IPS-18a (cell line): Measurements from ENCODE around the gene MLLT6.
A peak's percentile ranks its signal among the peaks of the same experiment; 100 is the strongest.

Source experiments
- H3K27ac ChIP-seq: one replicate; pipeline ENCODE4 v1.5.1; 2013; ENCODE audit warnings: low read length
- H3K27me3 ChIP-seq: one replicate; pipeline ENCODE4 v1.6.1; 2013; ENCODE audit warnings: mild to moderate bottlenecking, low read length; ENCODE audit not compliant: control insufficient read depth, insufficient read depth
- H3K36me3 ChIP-seq: one replicate; pipeline ENCODE4 v1.6.1; 2013; ENCODE audit warnings: low read depth, low read length; ENCODE audit not compliant: control insufficient read depth
- H3K4me1 ChIP-seq: one replicate; pipeline ENCODE4 v1.6.1; 2013; ENCODE audit warnings: low read depth, low read length; ENCODE audit not compliant: control insufficient read depth
- H3K4me3 ChIP-seq: one replicate; pipeline ENCODE4 v1.5.1; 2013; ENCODE audit warnings: low read length
- H3K9ac ChIP-seq: one replicate; pipeline ENCODE4 v1.6.1; 2013; ENCODE audit warnings: mild to moderate bottlenecking, low read length, moderate library complexity
- H3K9me3 ChIP-seq: one replicate; pipeline ENCODE4 v1.6.1; 2013; ENCODE audit warnings: low read depth, low read length; ENCODE audit not compliant: control insufficient read depth

MLLT6 gene

GRCh38 chr17:38743556-38744171 is 38.6 kb downstream of the MLLT6 start:
- H3K27ac ChIP-seq, result no peak overlapping the region
- no peaks in the 10 kb centered on the region for H3K27me3 ChIP-seq
- H3K4me1 ChIP-seq, result peaks cover 29% of the 10 kb centered on the region
- H3K36me3 ChIP-seq, result peaks cover 15% of the 10 kb centered on the region
- H3K9me3 ChIP-seq, result no peaks in the 10 kb centered on the region
- no peak overlapping the region for H3K9ac ChIP-seq
- H3K4me3 ChIP-seq, result peak overlapping the region; percentile 22

DNA sequence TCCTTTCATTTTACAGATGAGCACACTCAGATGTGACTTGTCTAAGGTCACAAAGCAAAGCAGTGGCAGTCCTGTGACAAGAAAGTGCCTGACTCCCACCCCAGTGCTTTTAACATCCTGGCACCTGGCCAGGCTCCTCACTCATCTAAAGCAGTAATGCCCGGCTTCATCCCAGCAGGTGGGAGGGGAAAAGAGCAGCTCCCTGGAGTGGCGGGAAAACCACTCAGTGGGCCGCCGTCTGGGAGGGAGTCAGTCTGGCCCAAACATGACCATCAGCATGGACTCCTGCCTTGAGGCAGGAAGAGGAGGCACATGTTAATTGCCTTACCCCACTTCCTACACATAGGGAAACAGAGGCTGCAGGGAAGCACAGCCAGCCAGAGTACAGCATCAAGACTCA is 40.5 kb downstream of the MLLT6 start:
- Histone ChIP-seq H3K9me3 (no peaks in the 10 kb centered on the region), H3K4me1 (peaks cover 33% of the 10 kb centered on the region), H3K27me3 (peaks cover 4% of the 10 kb centered on the region), H3K9ac (no peak overlapping the region), H3K4me3 (peak overlapping the region; percentile 63), H3K36me3 (no peaks in the 10 kb centered on the region), H3K27ac (no peak overlapping the region)

- Histone ChIP-seq H3K9me3 (no peaks in the 10 kb centered on the region), H3K4me3 (peak overlapping the region; percentile 63), H3K4me1 (peaks cover 35% of the 10 kb centered on the region)
Measured at GRCh38 chr17:38746004-38746848, 41.2 kb downstream of the MLLT6 start.

DNA sequence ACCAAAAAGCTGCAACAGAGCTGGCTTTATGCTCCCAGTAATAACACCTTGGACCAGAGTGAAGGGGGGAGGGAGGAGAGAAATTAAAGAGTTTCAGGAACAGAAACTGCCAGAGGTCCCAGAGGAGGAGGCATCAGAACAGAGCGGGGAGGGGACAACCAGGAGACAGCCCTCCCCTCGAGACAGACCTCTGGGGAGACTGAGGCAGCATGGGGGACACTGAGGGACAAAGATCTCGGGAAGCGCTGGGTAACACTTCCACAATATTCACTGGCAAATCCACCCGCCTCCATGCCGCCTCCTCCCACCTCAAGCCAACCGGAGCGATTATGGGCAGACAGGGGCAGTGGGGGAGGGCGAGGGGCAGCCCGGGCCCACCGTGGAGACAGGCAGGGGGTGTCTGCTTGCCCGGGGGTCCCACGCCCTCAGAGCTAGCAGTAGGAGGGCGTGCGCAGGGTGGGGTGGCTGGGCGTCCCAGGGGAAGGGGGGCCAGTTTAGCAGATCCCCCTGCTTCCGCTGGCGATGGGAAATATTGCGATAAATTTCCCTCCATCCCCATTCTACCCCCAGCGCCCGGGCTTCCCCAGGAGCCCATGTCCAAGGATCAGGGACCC is 41.9 kb downstream of the MLLT6 start:
- no peaks in the 10 kb centered on the region for H3K9me3 ChIP-seq
- H3K27ac ChIP-seq, result no peak overlapping the region
- no peaks in the 10 kb centered on the region for H3K36me3 ChIP-seq
- peak overlapping the region; percentile 86 for H3K9ac ChIP-seq
- peak overlapping the region; percentile 63 for H3K4me3 ChIP-seq
- H3K4me1 ChIP-seq, result peaks cover 38% of the 10 kb centered on the region
- peaks cover 13% of the 10 kb centered on the region for H3K27me3 ChIP-seq

More at GRCh38 chr17:38746004-38746848, 41.2 kb downstream of the MLLT6 start:
- Histone ChIP-seq H3K36me3 (no peaks in the 10 kb centered on the region), H3K27me3 (peaks cover 11% of the 10 kb centered on the region), H3K27ac (no peak overlapping the region), H3K9ac (peak overlapping the region; percentile 86)

DNA sequence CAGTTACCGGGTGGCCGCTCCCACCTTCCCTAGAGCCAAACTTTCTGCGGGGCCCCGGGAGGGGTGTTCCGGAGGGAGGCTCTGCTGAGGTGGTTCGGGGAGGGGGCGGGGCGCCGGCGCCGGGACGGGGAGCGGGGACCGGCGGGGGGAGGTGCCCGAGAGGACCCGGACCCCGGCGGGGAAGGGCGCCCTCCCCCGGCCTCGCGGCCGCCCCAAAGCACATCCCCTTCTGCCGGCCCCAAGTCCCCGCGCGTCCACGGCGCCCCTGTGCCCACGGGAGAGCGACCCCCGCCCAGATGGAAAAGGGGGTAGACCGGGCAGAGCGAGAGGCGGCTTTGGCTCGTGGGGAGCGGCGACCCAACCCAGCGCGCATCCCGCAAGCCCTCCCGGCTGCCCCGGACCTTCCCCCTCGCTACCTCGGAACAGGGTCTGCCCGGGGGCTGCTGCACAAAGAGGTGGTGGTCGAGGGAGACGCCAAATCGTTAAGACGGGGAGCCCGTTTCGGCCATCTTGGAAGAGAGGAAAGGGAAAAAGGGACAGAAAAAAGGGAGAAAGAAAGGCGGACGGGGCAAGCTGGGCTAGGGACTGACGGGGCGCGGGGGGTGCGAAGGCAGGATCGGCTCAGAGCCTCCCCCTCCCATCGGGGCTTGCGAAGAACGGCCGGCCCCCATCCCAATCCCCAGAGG is 42.5 kb downstream of the MLLT6 start:
- no peak overlapping the region for H3K27ac ChIP-seq
- peak overlapping the region; percentile 63 for H3K4me3 ChIP-seq
- no peaks in the 10 kb centered on the region for H3K36me3 ChIP-seq
- H3K4me1 ChIP-seq, result peaks cover 38% of the 10 kb centered on the region
- H3K27me3 ChIP-seq, result peaks cover 13% of the 10 kb centered on the region
- no peaks in the 10 kb centered on the region for H3K9me3 ChIP-seq
- H3K9ac ChIP-seq, result peak overlapping the region; percentile 86

DNA sequence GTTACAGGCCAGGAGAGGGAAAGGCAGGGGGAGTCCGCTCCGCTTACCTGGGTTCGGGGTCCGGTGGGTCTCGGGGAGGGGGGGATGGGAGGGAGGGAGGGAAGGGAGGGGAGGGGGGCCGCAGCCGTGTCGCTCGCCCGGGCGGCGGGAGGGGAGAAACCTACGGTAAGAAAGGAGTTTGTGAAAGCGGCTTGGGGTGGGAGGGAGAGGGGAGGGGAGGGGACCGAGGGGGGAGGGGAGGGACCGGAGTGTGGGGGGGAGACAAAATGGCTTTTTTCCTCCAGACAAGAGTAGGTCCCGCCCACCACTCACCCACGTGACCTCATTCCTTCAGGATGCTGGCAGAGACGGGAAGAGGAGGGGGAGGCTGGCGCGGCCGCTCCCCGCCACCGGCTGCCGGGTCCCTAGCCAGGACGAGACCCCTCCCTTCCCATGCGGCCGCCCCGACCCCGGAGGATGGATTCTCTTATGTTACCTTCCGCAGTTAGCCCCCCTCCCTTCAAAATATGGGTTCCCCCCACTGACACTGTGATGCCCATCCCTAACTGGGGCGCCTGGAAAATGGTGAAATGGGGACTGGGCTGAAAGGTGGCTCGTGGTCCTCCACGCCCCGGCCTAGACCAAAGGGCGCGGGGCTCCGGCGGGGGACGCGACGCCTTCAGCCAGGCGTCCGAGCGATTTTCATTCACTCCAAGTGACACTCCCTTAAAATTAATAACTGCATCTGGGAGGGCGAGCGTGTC is 43.2 kb downstream of the MLLT6 start, which contains the start of gene PCGF2:
PCGF2 (minus strand) TSS at position 188 of the 743 bp plus-strand sequence. CDS start 7,934 bp downstream, outside the sequence.
- Histone ChIP-seq H3K4me3 (peak within 1 kb of the TSS; percentile 74), H3K36me3 (no peaks in the 10 kb centered on the region), H3K27ac (no peak within 1 kb of the TSS), H3K27me3 (peaks cover 13% of the 10 kb centered on the region), H3K9ac (peak within 1 kb of the TSS; percentile 86), H3K9me3 (no peaks in the 10 kb centered on the region), H3K4me1 (peaks cover 38% of the 10 kb centered on the region)

- peak overlapping the region; percentile 76 for H3K9ac ChIP-seq
- H3K27ac ChIP-seq, result no peak overlapping the region
- H3K4me1 ChIP-seq, result peaks cover 32% of the 10 kb centered on the region
Measured at GRCh38 chr17:38748892-38749222, 43.8 kb downstream of the MLLT6 start.

DNA sequence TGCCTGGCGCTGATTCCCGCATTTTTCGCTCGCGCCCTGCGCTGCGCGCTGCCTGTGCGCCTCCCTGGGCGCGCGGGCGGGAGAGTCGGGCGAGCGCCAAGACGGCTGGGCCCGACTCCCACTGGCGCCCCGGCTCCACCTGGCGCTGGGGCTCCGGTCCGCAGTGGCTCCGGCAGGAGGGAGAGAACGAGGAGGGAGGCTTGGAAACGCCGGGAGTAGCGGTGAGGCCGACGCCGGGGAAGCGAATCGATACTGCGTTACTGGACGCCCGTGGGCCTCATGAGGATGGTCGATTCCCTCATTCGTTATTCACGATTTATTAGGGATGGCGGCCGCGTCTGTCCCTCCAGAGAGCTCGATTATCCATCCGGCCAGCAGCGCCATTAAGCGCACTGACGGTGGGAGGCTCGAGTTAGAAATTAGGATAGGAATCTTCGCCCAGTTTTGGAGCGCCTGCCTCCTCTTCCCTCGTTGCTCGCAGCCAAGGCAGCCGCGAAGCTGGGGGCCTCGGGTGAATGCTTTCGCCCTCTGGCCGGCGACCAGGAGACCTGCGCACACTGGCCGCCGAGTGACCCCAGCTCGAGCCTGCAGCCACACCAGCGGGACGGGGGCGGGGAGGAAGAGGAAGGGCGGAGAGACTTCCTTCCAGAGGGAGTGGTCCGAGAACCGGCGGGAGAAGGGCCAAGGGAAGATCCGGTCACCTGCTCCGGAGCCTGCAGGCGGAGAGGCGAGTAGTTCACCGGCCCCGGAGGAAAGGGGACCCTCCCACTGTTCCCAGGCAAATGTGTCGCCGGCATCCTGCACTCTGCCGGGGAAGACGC is 44.4 kb downstream of the MLLT6 start:
- Histone ChIP-seq H3K27ac (no peak overlapping the region), H3K9me3 (no peaks in the 10 kb centered on the region), H3K36me3 (no peaks in the 10 kb centered on the region), H3K4me1 (peaks cover 29% of the 10 kb centered on the region), H3K9ac (peak overlapping the region; percentile 76), H3K27me3 (peaks cover 13% of the 10 kb centered on the region), H3K4me3 (peak overlapping the region; percentile 74)

More at GRCh38 chr17:38748892-38749222, 43.8 kb downstream of the MLLT6 start:
- Histone ChIP-seq H3K9me3 (no peaks in the 10 kb centered on the region), H3K36me3 (no peaks in the 10 kb centered on the region), H3K27me3 (peaks cover 13% of the 10 kb centered on the region), H3K4me3 (peak overlapping the region; percentile 74)

DNA sequence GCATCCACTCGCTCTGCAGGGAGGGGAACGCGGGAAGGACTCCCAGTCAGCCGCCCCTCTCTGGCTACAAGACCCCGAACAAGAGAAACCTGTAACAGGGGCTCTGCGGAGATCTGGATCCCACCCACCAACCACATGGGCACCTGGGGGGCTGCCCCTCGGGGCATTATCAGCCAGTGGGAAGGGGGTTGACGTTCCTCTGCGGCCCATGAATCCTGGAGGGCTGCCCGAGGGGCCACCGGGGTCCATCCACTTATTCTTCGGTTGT is 44.9 kb downstream of the MLLT6 start:
- Histone ChIP-seq H3K9me3 (no peaks in the 10 kb centered on the region), H3K27me3 (peaks cover 13% of the 10 kb centered on the region), H3K27ac (no peak overlapping the region), H3K4me1 (peaks cover 29% of the 10 kb centered on the region), H3K9ac (peak overlapping the region; percentile 76), H3K36me3 (peaks cover 5% of the 10 kb centered on the region), H3K4me3 (peak overlapping the region; percentile 74)

GRCh38 chr17:38750312-38751121 is 45.4 kb downstream of the MLLT6 start:
- H3K27ac ChIP-seq, result no peak overlapping the region
- H3K9me3 ChIP-seq, result no peaks in the 10 kb centered on the region
- H3K4me3 ChIP-seq, result peak overlapping the region; percentile 74
- H3K4me1 ChIP-seq, result peaks cover 28% of the 10 kb centered on the region
- H3K9ac ChIP-seq, result peak overlapping the region; percentile 76
- H3K27me3 ChIP-seq, result peaks cover 13% of the 10 kb centered on the region
- peaks cover 6% of the 10 kb centered on the region for H3K36me3 ChIP-seq
